AG09309 (cell line): ENCODE results near the gene SOWAHB.

Source experiments
- DNase-seq: peaks from one replicate; pipeline ENCODE4 v3.0.0-alpha.2; 2010; ENCODE audit warnings: low read depth
- H3K4me3 ChIP-seq: 2 replicates; pipeline ENCODE4 v1.5.1; 2011; ENCODE audit warnings: mild to moderate bottlenecking, low read depth, low read length, moderate library complexity; ENCODE audit not compliant: control insufficient read depth
- TF ChIP-seq, protein P1 (sequence below): IDR thresholded peaks from 2 replicates; pipeline ENCODE4 v1.5.1; 2011; ENCODE audit warnings: mild to moderate bottlenecking, low read depth, low read length, inconsistent platforms; ENCODE audit not compliant: insufficient read depth, control insufficient read depth; ENCODE audit errors: missing control alignments

SOWAHB gene

DNA sequence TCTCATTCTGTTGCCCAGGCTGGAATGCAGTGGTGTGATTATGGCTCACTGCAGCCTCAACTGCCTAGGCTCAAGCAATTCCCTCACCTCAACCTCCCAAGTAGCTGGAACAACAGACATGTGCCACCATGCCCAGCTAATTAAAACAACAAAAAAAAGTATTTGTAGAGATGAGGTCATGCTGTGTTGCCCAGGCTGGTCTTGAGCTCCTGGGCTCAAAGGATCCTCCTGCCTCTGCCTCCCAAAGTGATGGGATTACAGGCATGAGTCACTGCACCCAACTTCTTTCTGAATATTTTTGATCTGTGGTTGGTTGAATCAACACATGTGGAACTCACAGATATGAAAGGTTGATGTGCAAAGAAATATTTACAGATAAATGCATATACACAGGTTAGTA is 33.1 kb upstream of the SOWAHB start:
- no peak for DNase-seq
- no peak overlapping the region for H3K4me3 ChIP-seq
- TF ChIP-seq, protein P1, sequence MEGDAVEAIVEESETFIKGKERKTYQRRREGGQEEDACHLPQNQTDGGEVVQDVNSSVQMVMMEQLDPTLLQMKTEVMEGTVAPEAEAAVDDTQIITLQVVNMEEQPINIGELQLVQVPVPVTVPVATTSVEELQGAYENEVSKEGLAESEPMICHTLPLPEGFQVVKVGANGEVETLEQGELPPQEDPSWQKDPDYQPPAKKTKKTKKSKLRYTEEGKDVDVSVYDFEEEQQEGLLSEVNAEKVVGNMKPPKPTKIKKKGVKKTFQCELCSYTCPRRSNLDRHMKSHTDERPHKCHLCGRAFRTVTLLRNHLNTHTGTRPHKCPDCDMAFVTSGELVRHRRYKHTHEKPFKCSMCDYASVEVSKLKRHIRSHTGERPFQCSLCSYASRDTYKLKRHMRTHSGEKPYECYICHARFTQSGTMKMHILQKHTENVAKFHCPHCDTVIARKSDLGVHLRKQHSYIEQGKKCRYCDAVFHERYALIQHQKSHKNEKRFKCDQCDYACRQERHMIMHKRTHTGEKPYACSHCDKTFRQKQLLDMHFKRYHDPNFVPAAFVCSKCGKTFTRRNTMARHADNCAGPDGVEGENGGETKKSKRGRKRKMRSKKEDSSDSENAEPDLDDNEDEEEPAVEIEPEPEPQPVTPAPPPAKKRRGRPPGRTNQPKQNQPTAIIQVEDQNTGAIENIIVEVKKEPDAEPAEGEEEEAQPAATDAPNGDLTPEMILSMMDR = no peak

DNA sequence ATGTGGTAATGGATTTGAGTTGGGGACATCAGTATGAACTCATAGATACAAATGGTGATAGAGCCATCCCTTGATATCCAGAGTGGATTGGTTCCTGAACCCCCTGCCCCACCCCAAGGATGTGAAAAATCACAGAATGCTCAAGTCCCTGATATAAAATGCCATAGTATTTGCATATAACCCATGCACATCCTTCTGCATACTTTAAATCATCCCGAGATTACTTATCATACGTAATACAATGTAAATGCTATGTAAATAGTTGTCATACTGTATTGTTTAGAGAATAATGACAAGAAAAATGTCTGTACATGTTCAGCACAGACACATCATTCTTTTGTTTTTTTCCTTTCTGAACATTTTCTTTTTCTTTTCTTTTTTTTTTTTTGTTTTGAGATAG is 32.7 kb upstream of the SOWAHB start:
- TF ChIP-seq, protein P1 = no peak
- no peak overlapping the region for H3K4me3 ChIP-seq
- DNase-seq = no peak

DNA sequence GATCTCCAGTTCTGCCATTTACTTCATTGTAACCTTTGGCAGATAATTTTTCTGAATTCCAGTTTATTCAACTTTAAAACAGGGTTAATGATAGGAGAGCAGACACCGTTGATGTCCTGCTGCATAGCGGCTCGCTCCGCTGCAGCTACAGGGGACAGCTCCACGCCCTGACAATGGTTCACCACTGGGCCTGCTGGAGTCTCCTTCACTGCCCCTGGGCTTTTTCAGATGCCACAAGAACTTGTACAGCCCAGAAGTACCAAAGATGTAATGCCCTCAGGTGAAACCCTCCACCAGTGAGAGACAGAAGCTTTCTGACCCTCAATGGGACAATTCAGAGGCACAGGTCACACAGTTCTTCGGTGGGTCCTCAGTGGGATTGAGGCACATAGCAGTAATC is 28.9 kb upstream of the SOWAHB start:
- no peak for DNase-seq
- H3K4me3 ChIP-seq = no peak overlapping the region
- TF ChIP-seq, protein P1 = no peak

DNA sequence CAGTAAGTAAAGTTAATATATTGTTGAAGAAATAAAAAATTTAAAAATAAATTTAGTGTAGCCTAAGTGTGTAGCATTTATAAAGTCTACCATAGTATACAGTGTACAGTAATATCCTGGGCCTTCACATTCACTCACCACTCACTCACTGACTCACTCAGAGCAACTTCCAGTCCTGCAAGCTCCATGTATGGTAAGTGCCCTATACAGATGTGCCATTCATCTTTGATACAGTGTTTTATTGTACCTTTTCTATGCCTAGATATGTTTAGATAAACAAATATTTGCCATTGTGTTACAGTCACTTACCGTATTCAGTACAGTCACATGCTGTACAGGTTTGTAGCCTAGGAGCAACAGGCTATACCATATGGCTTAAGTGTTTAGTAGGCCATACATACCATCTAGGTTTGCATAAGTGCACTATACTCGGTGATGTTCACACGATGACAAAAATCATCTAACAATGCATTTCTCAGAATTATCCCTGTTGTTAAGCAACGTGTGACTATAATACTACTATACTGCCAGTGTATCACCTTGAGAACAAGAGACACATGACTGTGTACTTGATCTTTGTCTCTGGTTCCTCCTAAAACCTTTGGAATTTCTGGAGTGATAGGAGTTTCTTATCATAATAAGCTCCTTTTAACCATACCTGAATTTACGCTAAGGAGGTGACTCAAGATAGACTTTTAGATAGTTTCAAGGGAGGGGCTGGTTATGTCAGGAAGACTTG is 25.8 kb upstream of the SOWAHB start:
- DNase-seq = no peak
- H3K4me3 ChIP-seq = no peak overlapping the region
- TF ChIP-seq, protein P1 = no peak

DNA sequence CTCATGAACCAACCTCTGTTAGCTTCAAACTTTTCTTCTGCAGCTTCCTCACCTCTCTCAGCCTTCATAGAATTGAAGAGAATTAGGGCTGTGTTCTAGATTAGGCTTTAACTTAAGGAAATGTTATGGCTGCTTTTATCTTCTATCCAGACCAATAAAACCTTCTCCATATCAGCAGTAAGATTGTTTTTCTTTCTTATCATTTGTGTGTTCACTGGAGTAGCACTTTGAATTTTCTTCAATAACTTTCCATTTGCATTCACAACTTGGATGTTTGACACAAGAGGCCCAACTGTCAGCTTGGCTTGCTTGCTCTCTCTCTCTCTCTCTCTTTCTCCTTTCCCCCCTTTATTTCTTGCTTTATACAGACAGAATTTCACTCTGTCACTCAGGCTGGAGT is 22.8 kb upstream of the SOWAHB start:
- DNase-seq = no peak
- TF ChIP-seq, protein P1 = no peak

DNA sequence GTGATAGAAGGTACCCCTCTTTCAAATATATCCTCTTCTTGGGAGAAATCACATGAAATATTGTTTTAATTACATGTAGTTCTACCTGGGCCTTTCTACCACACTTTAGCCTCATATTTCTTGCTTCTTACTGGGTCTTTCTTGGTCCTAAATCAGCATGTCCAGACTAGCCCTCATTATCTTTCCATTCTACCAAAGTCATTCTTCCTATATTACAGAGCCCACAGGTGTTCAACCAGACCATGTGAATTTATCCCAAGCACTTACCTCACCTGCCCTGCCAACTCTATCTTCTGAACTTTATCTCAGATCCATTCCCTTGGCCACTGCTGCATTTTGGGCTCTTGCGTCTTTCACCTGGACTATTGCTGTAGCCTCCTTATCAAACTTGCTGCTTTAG is 11.8 kb upstream of the SOWAHB start:
- H3K4me3 ChIP-seq = no peak overlapping the region
- TF ChIP-seq, protein P1 = no peak
- no peak for DNase-seq

More for the DNA sequence above, 22.8 kb upstream of the SOWAHB start:
- no peak overlapping the region for H3K4me3 ChIP-seq
